ENCODE measurements around the gene ENPEP.
"Not testable (repeated sequence)": the region's sequence is repeated elsewhere in the genome, so short reads cannot be mapped to it uniquely, and the experiment has no call there.

The ENPEP gene

DNA sequence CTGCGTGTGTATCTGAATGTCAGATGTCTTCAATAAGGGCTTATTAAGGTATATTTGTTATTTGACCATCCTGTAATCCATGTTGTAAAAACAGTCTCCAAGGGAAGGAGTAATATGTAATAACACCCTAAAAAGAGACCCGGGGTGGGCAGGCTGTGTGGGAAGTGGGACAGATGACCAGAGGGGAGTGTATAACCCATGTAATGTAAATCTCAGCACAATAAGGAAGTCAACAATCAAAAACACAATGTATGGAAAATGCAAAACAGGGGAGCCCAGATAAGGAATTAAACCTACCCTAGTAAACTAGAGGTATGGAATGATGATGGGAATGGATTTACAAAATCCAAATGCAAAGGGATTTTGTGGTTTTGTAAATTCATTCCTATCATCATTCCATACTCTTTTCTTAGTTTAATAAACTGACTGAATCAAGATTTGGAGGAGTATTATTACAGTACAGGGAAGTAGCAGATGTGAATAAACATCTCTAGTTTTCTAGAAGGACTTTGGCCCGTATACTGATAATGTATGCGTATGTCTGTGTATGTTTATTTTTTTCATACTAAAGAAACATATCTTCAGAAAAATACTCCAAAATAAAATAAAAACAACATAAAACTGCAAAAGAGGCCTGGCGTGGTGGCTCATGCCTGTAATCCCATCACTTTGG is 15.7 kb upstream of the ENPEP start:
- H3K9me3 ChIP-seq (ENCODE audit: control insufficient read depth in 2 of 2, low read length in 2 of 2) = no peaks in the 10 kb centered on the region
- H3K4me3 ChIP-seq (ENCODE audit: low read length in 2 of 2) = no peak overlapping the region
- no peaks in the 10 kb centered on the region for H3K4me1 ChIP-seq (ENCODE audit: control insufficient read depth, insufficient read depth, low read length)
- no peak overlapping the region for H3K9ac ChIP-seq (ENCODE audit: low read length in 2 of 2)
- H3K36me3 ChIP-seq (ENCODE audit: control insufficient read depth in 2 of 2, insufficient read depth in 2 of 2, low read length in 2 of 2) = no peaks in the 10 kb centered on the region
- H3K27me3 ChIP-seq (ENCODE audit: control insufficient read depth in 1 of 2, insufficient read depth in 2 of 2, low read length in 2 of 2) = no peaks in the 10 kb centered on the region
- H3K27ac ChIP-seq (ENCODE audit: low read length) = no peak overlapping the region

DNA sequence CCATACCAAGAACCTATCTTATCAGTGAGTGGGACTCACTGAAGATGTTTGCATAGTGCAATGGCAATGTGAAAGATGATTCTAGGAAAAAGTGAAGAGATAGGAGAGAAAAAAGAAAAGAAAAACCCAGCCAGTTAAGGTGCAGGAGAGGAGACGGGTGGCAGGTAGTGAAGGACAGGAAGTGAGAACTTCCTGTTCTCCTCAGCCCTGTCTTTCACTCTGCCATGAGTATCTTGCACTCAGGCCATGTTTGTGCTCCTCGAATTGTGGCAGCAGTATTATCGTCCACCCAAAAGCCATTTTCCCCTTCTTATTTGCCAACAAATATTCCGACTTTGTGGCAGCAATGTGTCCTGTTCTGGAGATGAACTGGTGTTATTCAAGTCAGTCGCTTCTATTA is 8.6 kb upstream of the ENPEP start:
- H3K4me1 ChIP-seq (ENCODE audit: control insufficient read depth, insufficient read depth, low read length) = no peaks in the 10 kb centered on the region

DNA sequence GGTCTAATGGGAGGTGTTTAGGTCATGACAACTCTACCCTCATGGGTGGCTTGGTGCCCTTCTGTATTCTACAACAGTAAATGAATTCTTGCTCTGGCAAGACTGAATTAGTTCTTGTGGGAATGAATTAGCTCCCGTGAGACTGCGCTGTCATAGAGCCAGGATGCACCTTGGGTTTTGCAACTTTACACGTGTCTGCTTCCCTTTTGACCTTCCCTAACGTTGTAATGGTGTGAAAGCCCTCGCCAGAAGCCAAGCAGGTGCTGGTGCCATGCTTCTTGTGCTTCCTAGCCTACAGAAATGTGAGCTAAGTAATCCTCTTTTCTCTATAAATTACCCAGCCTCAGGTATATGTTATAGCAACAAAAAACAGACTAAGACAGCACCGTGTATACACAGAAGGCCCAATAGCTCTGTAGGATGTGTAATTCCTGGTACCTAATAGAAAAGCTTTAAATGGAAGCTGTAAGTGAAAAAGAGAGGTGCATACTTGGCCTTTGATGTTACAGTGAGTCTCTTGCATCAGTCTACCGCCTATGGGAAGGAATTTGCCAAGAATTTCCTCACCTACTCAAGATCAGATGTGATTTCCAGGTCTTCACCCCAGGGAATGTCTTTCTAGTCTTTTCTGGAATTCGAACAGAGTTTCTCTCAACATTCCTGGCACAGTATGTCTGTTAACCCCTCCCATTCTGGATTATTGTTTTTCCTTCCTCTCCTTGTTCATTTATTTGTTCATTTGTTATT is 3.2 kb upstream of the ENPEP start:
- Histone ChIP-seq H3K4me1 (ENCODE audit: control insufficient read depth, insufficient read depth, low read length) (no peaks in the 10 kb centered on the region), H3K9me3 (ENCODE audit: control insufficient read depth in 2 of 2, low read length in 2 of 2) (no peaks in the 10 kb centered on the region), H3K4me3 (ENCODE audit: low read length in 2 of 2) (no peak overlapping the region), H3K36me3 (ENCODE audit: control insufficient read depth in 2 of 2, insufficient read depth in 2 of 2, low read length in 2 of 2) (no peaks in the 10 kb centered on the region), H3K27me3 (ENCODE audit: control insufficient read depth in 1 of 2, insufficient read depth in 2 of 2, low read length in 2 of 2) (peaks cover 0 to 2% of the 10 kb centered on the region in 2 donors), H3K9ac (ENCODE audit: low read length in 2 of 2) (no peak overlapping the region), H3K27ac (ENCODE audit: low read length) (no peak overlapping the region)

More for the DNA sequence above, 8.6 kb upstream of the ENPEP start:
- H3K9ac ChIP-seq (ENCODE audit: low read length in 2 of 2) = no peak overlapping the region
- H3K27me3 ChIP-seq (ENCODE audit: control insufficient read depth in 1 of 2, insufficient read depth in 2 of 2, low read length in 2 of 2) = no peaks in the 10 kb centered on the region
- H3K4me3 ChIP-seq (ENCODE audit: low read length in 2 of 2) = no peak overlapping the region
- no peaks in the 10 kb centered on the region for H3K9me3 ChIP-seq (ENCODE audit: control insufficient read depth in 2 of 2, low read length in 2 of 2)
- no peak overlapping the region for H3K27ac ChIP-seq (ENCODE audit: low read length)
- no peaks in the 10 kb centered on the region for H3K36me3 ChIP-seq (ENCODE audit: control insufficient read depth in 2 of 2, insufficient read depth in 2 of 2, low read length in 2 of 2)

DNA sequence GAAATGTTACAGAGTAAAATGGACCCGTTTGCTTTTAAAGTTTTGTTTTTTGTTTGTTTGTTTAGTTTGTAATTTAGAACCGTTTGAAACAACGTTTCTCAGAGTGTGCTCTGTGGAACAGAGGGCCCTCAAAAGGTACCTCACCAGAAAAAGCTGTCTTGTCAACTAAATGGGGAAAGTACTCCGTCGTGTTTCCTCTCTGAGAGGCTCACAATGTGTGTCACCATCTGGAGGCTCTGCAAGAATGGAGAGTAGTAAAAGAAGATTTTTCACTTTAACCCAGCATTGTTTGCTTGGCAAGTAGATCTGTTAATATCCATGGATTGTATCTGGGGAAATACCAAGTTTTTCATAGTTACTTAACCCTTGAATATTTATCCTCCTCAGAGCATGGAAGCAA is 1.5 kb upstream of the ENPEP start:
- Histone ChIP-seq H3K27me3 (ENCODE audit: control insufficient read depth in 1 of 2, insufficient read depth in 2 of 2, low read length in 2 of 2) (peaks cover 0 to 2% of the 10 kb centered on the region in 2 donors), H3K9me3 (ENCODE audit: control insufficient read depth in 2 of 2, low read length in 2 of 2) (no peaks in the 10 kb centered on the region), H3K27ac (ENCODE audit: low read length) (no peak overlapping the region), H3K4me1 (ENCODE audit: control insufficient read depth, insufficient read depth, low read length) (no peaks in the 10 kb centered on the region), H3K36me3 (ENCODE audit: control insufficient read depth in 2 of 2, insufficient read depth in 2 of 2, low read length in 2 of 2) (no peaks in the 10 kb centered on the region), H3K9ac (ENCODE audit: low read length in 2 of 2) (no peak overlapping the region), H3K4me3 (ENCODE audit: low read length in 2 of 2) (no peak overlapping the region)

DNA sequence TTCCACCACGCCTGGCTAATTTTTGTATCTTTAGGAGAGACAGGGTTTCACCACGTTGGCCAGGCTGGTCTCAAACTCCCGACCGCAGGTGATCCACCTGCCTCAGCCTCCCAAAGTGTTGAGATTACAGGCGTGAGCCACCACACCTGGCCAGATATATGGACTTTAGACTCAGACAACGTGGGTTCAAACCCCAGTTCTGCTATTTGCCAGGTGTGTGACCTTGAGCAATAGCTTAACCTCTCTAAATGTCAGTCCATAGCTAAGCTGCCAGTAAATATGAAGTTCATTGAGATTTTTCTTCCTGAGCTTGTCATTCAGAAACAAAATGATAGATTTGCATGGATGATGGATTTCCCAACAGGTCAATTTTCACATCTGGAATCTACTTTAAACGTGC is 875 bp upstream of the ENPEP start:
- not testable (repeated sequence) for H3K9ac ChIP-seq (ENCODE audit: low read length in 2 of 2); H3K4me1 ChIP-seq (ENCODE audit: control insufficient read depth, insufficient read depth, low read length); H3K27me3 ChIP-seq (ENCODE audit: control insufficient read depth in 1 of 2, insufficient read depth in 2 of 2, low read length in 2 of 2); H3K4me3 ChIP-seq (ENCODE audit: low read length in 2 of 2); H3K36me3 ChIP-seq (ENCODE audit: control insufficient read depth in 2 of 2, insufficient read depth in 2 of 2, low read length in 2 of 2); H3K9me3 ChIP-seq (ENCODE audit: control insufficient read depth in 2 of 2, low read length in 2 of 2); H3K27ac ChIP-seq (ENCODE audit: low read length)

DNA sequence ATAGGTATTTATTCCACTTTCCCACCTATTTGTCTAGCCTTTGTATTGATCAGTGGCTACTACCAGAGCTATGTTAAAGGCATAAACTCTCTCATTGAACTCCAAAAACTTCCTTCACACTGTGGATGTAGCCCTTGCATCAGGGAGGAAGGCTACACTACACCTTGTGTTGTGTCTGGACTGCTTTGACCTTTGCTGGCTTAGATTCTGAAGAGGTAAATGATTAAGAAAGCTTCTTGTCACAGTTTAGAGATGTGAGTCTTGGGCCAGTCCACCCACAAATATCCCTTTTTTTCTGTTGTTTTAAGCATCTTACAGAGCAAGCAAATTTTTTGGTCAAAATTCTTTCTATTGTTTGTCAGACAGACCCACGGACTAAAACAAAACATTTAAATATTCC is 1.9 kb downstream of the ENPEP start:
- Histone ChIP-seq H3K27me3 (ENCODE audit: control insufficient read depth in 1 of 2, insufficient read depth in 2 of 2, low read length in 2 of 2) (peaks cover 0 to 2% of the 10 kb centered on the region in 2 donors), H3K36me3 (ENCODE audit: control insufficient read depth in 2 of 2, insufficient read depth in 2 of 2, low read length in 2 of 2) (no peaks in the 10 kb centered on the region), H3K4me3 (ENCODE audit: low read length in 2 of 2) (no peak overlapping the region), H3K27ac (ENCODE audit: low read length) (no peak overlapping the region), H3K9ac (ENCODE audit: low read length in 2 of 2) (no peak overlapping the region), H3K9me3 (ENCODE audit: control insufficient read depth in 2 of 2, low read length in 2 of 2) (no peaks in the 10 kb centered on the region), H3K4me1 (ENCODE audit: control insufficient read depth, insufficient read depth, low read length) (no peaks in the 10 kb centered on the region)

DNA sequence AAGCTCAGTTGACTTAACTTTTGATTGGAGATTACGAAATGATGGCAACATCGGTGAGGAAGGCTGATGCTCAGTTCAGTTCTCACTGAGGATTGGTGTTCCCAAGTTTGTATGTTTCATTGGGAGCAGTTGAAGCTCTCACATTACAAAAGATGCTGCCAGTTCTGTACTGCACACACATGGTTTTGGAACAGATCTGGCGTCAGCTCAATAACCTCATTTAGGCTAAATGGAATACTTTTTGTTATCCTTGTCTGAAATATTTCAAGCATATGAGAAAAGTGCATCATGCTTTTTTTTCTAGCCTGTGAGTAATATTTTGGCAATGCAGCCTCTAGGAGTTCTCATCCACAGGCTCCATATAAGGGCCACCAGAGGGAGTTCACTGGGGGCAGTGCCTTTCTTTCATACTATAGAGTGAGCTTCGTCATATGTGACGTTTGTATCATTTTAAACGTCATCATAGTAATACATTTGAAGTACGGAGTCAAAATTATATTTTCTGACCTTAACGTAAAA is 4.1 kb downstream of the ENPEP start:
- Histone ChIP-seq H3K27ac (ENCODE audit: low read length) (no peak overlapping the region), H3K9ac (ENCODE audit: low read length in 2 of 2) (no peak overlapping the region), H3K36me3 (ENCODE audit: control insufficient read depth in 2 of 2, insufficient read depth in 2 of 2, low read length in 2 of 2) (no peaks in the 10 kb centered on the region), H3K4me3 (ENCODE audit: low read length in 2 of 2) (no peak overlapping the region), H3K4me1 (ENCODE audit: control insufficient read depth, insufficient read depth, low read length) (no peaks in the 10 kb centered on the region), H3K9me3 (ENCODE audit: control insufficient read depth in 2 of 2, low read length in 2 of 2) (no peaks in the 10 kb centered on the region), H3K27me3 (ENCODE audit: control insufficient read depth in 1 of 2, insufficient read depth in 2 of 2, low read length in 2 of 2) (peaks cover 0 to 2% of the 10 kb centered on the region in 2 donors)

DNA sequence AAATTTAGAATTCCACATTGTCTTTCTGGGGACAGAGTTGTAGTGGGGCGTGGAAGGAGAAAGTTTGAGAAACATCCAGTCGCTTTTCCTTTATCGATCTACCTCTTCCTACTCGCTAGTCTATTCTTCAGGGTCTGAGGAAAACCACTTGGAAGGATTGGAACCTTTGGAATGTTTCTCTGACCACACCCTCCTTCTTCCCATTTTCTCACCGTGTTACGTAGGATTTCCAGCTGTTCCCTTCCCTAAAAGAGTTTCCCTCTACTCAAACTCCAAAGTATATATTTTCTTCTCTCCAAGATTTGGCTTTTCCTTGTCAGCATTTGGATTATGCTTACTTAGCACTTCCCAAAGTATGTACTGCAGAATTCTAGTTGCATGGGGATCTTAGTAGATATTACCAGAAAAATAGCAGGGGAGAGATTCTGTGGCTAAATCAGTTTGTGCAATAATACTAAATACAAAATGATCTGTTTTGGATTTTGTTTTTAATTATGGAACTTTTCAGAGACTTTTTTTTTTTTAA is 4.9 kb downstream of the ENPEP start:
- no peak overlapping the region for H3K4me3 ChIP-seq (ENCODE audit: low read length in 2 of 2)
- H3K4me1 ChIP-seq (ENCODE audit: control insufficient read depth, insufficient read depth, low read length) = no peaks in the 10 kb centered on the region
- H3K9ac ChIP-seq (ENCODE audit: low read length in 2 of 2) = no peak overlapping the region
- H3K27me3 ChIP-seq (ENCODE audit: control insufficient read depth in 1 of 2, insufficient read depth in 2 of 2, low read length in 2 of 2) = peaks cover 0 to 2% of the 10 kb centered on the region in 2 donors
- no peaks in the 10 kb centered on the region for H3K36me3 ChIP-seq (ENCODE audit: control insufficient read depth in 2 of 2, insufficient read depth in 2 of 2, low read length in 2 of 2)
- no peak overlapping the region for H3K27ac ChIP-seq (ENCODE audit: low read length)
- no peaks in the 10 kb centered on the region for H3K9me3 ChIP-seq (ENCODE audit: control insufficient read depth in 2 of 2, low read length in 2 of 2)

DNA sequence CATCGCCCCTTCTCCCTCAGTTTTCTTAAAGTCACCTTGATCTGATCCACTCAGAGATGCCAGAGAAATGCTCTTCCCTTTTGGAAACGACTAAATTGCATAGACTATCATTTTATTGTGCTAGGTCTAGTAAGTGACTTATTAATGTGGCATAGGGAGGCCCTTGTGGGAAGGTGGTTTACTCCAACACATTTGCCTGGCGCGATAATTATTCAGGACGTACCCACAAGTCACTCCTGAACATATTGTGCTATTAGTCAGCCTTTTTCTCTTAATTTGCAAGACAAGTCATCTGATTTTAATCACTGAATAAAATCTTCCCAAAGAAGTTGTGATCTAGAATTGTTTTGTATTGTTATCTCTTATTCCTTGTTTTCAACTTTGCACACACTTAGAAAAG is 7.6 kb downstream of the ENPEP start:
- no peak overlapping the region for H3K27ac ChIP-seq (ENCODE audit: low read length)
- no peak overlapping the region for H3K4me3 ChIP-seq (ENCODE audit: low read length in 2 of 2)
- peaks cover 2% of the 10 kb centered on the region for H3K4me1 ChIP-seq (ENCODE audit: control insufficient read depth, insufficient read depth, low read length)
- H3K36me3 ChIP-seq (ENCODE audit: control insufficient read depth in 2 of 2, insufficient read depth in 2 of 2, low read length in 2 of 2) = no peaks in the 10 kb centered on the region
- H3K27me3 ChIP-seq (ENCODE audit: control insufficient read depth in 1 of 2, insufficient read depth in 2 of 2, low read length in 2 of 2) = no peaks in the 10 kb centered on the region
- H3K9me3 ChIP-seq (ENCODE audit: control insufficient read depth in 2 of 2, low read length in 2 of 2) = no peaks in the 10 kb centered on the region
- no peak overlapping the region for H3K9ac ChIP-seq (ENCODE audit: low read length in 2 of 2)

DNA sequence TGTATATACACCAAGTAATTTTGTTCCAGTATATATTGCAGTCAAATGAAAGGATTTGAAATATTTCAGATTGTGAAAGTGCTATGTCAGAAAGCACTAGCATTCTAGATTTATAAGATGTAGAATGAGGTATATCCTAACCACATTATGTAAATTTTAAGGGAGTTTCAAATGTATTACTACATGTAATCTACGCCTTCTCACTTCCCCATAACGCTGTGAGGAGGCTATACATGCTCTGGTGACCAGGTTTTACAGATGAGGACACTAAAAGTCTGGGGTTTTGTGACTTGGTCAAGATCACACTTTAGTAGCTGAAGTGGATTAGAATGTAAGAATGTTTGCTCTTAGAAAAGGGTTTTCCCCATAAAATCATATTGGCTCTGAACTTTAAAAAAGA is 8.1 kb downstream of the ENPEP start:
- Histone ChIP-seq H3K36me3 (ENCODE audit: control insufficient read depth in 2 of 2, insufficient read depth in 2 of 2, low read length in 2 of 2) (no peaks in the 10 kb centered on the region), H3K4me3 (ENCODE audit: low read length in 2 of 2) (no peak overlapping the region), H3K9me3 (ENCODE audit: control insufficient read depth in 2 of 2, low read length in 2 of 2) (no peaks in the 10 kb centered on the region), H3K4me1 (ENCODE audit: control insufficient read depth, insufficient read depth, low read length) (peaks cover 2% of the 10 kb centered on the region), H3K27ac (ENCODE audit: low read length) (no peak overlapping the region), H3K27me3 (ENCODE audit: control insufficient read depth in 1 of 2, insufficient read depth in 2 of 2, low read length in 2 of 2) (no peaks in the 10 kb centered on the region), H3K9ac (ENCODE audit: low read length in 2 of 2) (no peak overlapping the region)

DNA sequence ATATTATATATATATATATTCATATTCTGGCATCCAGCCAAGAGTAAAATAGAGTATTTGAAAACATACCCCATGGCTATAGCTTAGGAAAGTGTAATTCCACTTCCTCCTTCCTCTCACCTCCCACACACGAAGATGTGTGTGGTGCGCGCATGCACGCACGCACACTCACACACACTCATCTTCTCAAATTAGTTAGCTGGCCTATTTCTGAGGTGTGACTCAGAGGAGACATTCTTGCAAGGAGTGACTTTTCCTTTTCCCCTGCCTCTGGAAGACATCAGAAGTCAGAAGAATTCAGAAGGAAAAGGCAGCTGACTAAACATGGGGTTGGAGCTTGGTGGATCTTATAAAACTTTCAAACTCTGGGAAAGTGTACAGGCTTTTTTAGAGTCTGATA is 8.8 kb downstream of the ENPEP start:
- Histone ChIP-seq H3K27ac (ENCODE audit: low read length) (no peak overlapping the region), H3K9ac (ENCODE audit: low read length in 2 of 2) (no peak overlapping the region)

More for the DNA sequence above, 8.8 kb downstream of the ENPEP start:
- H3K9me3 ChIP-seq (ENCODE audit: control insufficient read depth in 2 of 2, low read length in 2 of 2) = no peaks in the 10 kb centered on the region
- peaks cover 2% of the 10 kb centered on the region for H3K4me1 ChIP-seq (ENCODE audit: control insufficient read depth, insufficient read depth, low read length)
- no peaks in the 10 kb centered on the region for H3K27me3 ChIP-seq (ENCODE audit: control insufficient read depth in 1 of 2, insufficient read depth in 2 of 2, low read length in 2 of 2)
- no peaks in the 10 kb centered on the region for H3K36me3 ChIP-seq (ENCODE audit: control insufficient read depth in 2 of 2, insufficient read depth in 2 of 2, low read length in 2 of 2)
- no peak overlapping the region for H3K4me3 ChIP-seq (ENCODE audit: low read length in 2 of 2)

Data from stomach smooth muscle (tissue), 2 donors.